Measurements from ENCODE around the gene NT5E.

Gene NT5E

DNA sequence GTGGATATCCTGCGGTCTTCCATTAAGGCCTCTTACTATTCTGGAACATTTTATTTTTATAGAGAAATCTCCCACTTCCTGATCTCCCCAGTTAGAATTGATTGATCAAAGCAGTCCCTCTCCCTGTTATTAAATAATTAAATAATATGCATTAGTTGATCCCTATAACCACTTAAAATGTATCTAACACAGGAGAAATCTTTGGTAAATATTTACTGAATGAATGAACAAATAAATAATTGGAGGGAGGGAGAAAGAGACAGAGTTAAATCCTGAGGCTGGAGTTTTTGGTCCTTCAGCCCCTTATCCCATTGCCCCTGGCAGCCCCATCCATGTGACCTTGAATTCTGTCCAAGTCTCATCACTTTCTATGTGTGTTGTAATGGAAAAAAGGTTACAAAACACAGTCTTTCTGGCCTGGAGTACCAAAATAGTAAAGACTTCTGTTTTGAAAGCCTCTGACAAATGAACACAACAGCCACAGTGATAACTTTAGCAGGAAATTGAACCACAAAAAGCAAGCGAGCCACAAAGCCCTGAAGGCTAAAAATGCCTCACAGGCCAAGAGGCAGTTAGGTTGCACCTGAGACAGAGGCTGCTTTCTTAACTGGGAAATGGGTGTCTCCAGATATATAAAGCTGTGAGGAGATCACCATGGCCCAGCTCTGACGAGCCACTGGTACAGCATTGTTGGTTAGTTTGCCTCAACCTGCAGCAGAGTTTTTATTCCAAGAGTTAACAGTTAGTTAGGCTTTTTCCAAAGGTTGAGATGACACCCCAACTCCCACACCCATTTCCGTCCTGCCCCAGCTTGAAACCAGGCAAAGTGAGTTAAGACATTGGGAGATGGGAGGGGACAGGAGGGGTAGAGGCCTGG, 11.3 kb downstream of the NT5E start:
- no peak for DNase-seq

GRCh38 chr6:85461798-85462170, 11.9 kb downstream of the NT5E start:
- no peak for DNase-seq

DNA sequence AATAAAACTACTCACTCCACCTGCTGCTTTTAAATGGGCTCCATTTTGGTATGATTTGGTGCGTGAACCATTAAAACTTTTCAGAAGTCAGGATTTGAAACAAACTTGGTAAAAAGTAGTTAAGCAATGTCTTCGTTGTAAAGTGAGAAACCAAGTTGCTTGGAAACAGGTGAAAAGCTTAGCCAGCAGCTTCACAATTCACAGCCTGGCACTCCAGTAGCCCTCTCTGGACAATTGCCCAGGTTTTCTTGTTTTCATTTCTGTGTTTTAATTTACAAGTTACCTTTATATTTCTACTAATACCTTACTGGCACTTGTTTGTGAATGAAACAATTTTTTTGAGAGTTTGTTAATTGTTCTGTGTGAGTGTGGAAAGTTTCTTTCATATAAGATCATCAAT, 12.8 kb downstream of the NT5E start:
- no peak for DNase-seq

- DNase-seq: no peak
Measured at GRCh38 chr6:85463621-85464259, 13.9 kb downstream of the NT5E start.

- no peak for DNase-seq
Measured at GRCh38 chr6:85464260-85464644, 14.4 kb downstream of the NT5E start.

GRCh38 chr6:85464722-85465150, 14.9 kb downstream of the NT5E start:
- DNase-seq: no peak

GRCh38 chr6:85465762-85466161, 15.9 kb downstream of the NT5E start:
- DNase-seq: no peak

DNA sequence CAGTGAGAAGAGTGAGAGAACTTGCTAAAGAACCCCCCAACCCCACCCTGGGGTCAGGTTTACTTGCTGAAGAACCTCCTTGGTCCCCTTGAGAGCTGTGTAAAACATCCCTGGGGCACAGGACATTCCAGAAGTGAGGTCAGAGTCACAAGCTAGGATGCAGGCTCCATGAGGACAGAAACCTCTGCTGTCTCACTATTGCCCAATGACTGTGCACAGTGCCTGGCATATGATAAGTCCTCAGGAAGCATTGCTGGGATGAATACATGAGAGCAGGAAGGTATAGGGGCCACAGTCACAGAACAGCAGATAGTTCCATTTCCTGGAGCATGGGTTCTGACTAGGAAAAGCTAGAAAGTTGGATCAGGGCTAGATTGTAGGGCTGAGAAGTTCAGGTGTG, 18.4 kb downstream of the NT5E start:
- DNase-seq: no peak

DNA sequence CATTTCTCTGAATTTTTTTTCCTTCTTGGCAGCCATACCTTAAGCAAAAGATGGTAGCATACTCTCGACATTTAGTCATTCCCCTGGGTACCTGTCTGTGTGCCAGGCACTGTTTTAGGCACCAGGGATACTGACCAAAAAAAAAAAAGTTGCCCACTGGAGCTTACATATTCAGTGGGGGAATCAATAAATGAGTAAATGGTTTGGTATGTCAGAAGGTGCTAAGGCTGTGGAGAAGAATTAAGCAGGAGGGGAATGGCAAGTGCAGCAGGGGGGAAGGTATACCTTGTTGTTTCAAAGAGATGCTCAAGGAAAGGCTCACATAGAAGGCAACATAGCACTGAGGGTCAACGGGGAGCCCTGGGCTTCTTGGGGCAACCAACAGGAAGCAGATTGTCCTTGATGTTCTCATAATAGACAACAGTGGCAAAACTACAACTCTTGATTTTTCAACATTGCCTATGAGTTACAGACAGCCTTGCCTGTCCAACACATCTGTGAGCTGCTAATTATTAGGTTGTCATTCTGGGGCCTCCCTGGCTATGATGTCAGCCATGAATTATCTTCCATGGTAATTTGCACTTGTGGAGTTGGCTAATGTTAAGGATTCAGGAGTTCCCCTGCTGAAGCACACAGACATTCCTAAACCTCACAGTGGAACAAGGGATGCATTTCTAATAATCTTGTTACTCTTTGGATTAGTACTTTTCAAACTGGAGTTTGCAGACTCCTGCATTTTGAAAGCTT, 19.6 kb downstream of the NT5E start:
- no peak for DNase-seq

DNA sequence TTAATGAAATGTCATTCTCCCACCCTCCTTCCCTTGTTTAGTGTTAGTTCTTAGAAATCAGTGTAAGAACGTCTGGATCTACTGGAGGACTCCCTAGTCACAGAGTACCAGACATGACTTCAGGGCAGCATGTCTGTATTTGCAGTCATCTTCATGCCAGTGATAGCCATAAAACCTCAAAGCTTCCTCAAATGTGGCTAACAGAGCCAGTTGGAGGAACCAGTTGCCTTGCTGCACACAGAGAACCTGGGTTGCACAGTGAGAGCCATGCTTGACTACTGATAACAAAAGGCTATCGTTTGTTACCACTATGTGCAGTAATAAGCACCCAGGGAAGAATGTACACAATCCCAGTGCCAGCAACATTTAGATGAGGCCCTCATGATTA, 20.1 kb downstream of the NT5E start:
- DNase-seq: no peak

- DNase-seq: no peak
Measured at GRCh38 chr6:85472744-85473143, 22.9 kb downstream of the NT5E start.

- DNase-seq: no peak
Measured at GRCh38 chr6:85473748-85474147, 23.9 kb downstream of the NT5E start.

GRCh38 chr6:85476532-85476931, 26.6 kb downstream of the NT5E start:
- DNase-seq: no peak

DNA sequence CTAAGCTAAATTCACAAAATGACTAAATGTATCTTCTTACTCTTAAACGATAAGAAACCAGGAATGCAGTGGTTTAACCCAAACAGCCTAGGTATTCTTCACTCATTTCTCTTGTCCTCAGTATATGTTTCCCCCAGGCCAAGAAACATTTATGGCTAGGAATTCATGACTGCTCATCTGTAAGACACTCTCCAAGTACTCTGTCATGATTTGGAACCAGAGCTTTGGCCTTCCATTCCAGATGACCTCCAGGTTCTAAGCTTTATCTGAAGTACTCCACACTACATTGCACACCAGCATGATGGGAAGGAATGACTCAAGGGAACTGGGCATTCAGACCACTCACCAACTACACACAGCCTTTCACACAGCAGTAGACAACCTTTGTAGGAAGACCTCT, 29.3 kb downstream of the NT5E start:
- no peak for DNase-seq

- DNase-seq: no peak
Measured at GRCh38 chr6:85482206-85482904, 32.5 kb downstream of the NT5E start.

- DNase-seq: no peak
Measured at GRCh38 chr6:85482905-85483700, 33.2 kb downstream of the NT5E start.

DNA sequence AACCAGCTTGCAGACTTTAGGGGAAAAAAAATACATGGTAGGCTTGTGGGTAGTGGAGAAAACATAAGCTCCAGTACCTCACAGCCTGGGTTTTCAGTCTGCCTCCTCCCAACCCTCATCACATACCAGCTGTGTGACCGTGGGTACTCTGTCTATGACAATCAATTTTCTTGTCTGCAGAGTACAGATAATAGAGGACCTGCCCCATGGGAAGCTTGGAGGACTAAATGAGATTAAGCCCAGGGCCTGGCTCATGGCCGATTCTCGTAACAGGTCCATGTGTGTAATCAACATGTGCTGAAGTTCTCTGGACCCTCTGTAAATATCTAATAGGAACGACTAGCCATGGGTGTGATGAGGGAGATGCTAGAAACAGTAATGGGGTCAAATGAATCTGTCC, 34.0 kb downstream of the NT5E start:
- no peak for DNase-seq

GRCh38 chr6:85484948-85485347, 35.1 kb downstream of the NT5E start:
- DNase-seq: no peak

- DNase-seq: no peak
Measured at GRCh38 chr6:85490516-85491248, 40.8 kb downstream of the NT5E start.

DNA sequence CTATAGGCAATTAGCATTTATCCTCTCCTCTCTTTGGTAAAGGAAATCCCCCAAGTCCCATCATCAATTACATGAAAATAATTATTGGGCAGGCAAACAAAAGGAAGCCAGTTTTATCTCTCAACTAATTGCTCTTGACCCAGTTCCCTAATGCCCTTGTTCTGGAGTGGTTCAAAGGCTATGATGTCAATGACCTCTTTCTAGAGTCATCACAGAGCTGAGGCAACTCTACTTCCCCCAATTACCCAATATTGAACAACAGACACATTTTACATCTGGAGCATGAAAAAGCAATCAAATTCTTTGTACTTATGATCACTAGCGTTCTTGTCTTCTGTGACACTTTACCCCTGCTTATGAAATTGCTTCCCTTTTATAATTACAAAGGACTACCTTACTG, 43.5 kb downstream of the NT5E start:
- DNase-seq: no peak

All from NCI-H510A (cell line).